PC-3 (cell line): ENCODE results near the gene GKN1.

ENCODE experiments used
- EZH2phosphoT487 ChIP-seq: fragments of 300-600 bp; sonication (generic); IDR thresholded peaks from 2 replicates; pipeline ENCODE4 v1.6.1; 2018; ENCODE audit warnings: mild to moderate bottlenecking, antibody characterized with exemption, low read length, borderline replicate concordance
- TF ChIP-seq, protein P1 (sequence below): fragments of 300-600 bp; sonication (generic); conservative IDR thresholded peaks from 2 replicates; pipeline ENCODE4 v1.5.1; 2017; ENCODE audit warnings: antibody characterized with exemption, low read depth, mild to moderate bottlenecking, low read length

DNA sequence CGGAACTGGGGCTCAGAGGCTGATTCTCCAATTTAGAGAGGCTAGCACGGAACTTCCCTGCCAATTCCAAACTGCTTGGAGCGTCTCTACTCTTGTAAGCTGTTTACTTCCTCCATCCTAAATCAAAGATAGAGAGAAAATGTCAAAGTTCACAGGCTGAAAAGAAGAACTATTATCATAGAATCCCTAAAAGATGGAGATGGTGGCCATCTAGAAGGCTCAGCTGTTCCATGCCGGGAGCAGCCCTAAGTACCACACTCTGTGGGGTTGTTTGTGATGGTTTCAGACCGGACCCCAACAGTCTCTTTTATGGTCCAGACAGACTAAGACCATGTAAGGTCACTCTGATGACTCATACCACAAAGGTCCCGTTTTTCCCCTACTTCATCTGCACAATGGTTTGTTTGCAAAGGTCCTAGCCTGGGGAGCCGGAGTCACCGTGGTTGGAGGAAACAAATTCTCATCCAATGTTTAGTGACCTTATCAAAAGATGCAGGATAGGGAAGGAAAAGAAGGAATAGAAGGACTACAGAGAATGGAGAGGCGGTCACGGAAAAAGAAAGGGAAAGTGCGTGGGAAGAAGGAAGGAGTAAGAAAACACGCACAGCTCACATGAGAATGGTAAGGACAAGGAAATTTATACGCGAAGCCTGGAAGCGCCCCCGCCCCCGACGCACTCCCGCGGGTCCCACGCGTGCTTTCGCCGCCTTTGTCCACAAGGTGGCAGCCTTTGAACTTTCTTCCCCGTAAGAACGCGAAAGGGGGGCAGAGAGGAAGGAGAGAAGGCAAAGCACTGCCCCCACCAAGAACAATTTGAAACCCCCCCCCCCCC lies 38.1 kb downstream of the GKN1 start:
- no peak for TF ChIP-seq EZH2phosphoT487
- TF ChIP-seq, protein P1, sequence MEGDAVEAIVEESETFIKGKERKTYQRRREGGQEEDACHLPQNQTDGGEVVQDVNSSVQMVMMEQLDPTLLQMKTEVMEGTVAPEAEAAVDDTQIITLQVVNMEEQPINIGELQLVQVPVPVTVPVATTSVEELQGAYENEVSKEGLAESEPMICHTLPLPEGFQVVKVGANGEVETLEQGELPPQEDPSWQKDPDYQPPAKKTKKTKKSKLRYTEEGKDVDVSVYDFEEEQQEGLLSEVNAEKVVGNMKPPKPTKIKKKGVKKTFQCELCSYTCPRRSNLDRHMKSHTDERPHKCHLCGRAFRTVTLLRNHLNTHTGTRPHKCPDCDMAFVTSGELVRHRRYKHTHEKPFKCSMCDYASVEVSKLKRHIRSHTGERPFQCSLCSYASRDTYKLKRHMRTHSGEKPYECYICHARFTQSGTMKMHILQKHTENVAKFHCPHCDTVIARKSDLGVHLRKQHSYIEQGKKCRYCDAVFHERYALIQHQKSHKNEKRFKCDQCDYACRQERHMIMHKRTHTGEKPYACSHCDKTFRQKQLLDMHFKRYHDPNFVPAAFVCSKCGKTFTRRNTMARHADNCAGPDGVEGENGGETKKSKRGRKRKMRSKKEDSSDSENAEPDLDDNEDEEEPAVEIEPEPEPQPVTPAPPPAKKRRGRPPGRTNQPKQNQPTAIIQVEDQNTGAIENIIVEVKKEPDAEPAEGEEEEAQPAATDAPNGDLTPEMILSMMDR = peak; percentile 72
